MV-4-11 (cell line): ENCODE results near the gene HCN4.

Experiments
- DNase-seq: peaks from one replicate; lab custom pipeline; 2025; lab: John Stamatoyannopoulos, UW

Gene HCN4

GRCh38 chr15:73296609-73297353 lies 72.0 kb downstream of the HCN4 start:
- DNase-seq: no peak

- peak; percentile 90 for DNase-seq
These were observed 73.0 kb downstream of the HCN4 start for GRCh38 chr15:73295630-73296286.

DNA sequence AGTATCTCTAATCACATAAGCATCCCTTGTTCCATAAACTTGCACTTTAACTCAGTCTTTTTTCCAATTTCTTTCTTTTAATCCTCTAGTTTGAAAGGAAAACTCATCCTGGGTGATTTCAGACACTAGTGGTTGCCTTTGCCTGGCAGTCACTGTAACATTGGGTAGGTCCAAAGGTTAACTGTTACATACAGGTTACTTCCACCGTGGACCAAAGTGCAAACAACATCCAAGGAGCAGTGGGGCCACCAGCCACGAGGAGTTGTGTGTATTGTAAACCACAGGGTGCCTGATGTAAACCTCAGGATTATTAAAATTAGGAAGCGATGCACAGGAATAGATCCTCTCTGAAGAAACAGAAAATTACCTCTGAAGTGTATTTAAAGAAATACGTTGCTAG lies 75.0 kb downstream of the HCN4 start:
- peak; percentile 52 for DNase-seq

DNA sequence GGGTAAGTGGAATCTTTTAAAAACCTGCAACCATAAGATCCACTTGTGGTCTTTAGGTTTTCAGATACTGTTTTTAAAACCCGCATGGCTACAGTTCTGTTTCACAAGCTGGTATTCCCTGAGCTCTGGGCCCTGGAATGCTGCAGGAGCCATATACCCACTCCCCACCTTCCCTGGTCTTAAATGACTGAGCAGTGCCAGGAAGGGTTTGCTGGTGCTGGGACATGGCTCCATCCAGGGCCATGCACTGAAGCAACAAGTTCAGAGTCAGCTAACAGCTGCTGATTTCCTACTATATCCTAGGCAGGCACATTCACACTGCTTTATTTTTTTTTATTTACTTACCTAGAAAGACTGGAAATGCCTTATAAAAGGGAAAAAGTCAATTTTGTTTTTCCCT lies 77.3 kb downstream of the HCN4 start:
- no peak for DNase-seq

DNA sequence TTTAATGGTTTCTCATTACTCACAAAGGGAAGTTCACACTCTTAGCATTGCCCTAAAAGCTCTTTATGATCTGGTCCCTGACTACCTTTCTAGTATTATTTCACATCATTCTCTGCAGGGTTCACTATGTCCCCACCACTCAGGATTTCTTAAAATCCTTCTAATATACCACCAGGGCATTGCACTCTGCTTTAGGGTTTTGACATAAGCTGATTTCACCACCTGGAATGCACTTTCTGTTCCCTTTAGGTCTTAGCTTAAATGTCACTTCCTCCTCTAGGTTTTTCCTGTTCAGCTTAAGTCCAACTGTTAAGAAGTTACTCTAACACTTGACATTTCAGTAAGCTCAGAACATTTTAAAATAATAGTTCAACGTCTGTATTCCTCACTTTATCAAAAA lies 81.7 kb downstream of the HCN4 start:
- peak; percentile 99 for DNase-seq

DNA sequence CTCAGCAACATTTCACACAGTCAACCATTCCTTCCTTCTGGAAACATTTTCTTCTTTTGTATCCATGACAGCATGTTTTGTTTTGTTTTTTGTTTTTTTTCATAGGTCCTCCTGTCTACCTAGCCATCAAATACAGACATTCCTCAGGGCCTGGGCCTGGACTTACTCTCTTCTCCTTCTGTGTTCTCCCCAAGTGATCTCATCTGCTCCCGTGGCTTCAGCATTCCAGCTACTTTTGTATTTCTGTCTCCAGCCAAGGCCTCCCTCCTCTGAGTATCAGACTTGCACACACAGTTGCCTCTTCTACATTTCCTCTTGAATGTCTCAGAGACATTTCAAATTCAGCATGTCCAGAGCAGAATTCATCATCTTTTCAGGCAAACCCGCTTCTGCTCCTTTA lies 82.4 kb downstream of the HCN4 start:
- no peak for DNase-seq

GRCh38 chr15:73284090-73284716 lies 84.6 kb downstream of the HCN4 start:
- DNase-seq: peak; percentile 63

DNA sequence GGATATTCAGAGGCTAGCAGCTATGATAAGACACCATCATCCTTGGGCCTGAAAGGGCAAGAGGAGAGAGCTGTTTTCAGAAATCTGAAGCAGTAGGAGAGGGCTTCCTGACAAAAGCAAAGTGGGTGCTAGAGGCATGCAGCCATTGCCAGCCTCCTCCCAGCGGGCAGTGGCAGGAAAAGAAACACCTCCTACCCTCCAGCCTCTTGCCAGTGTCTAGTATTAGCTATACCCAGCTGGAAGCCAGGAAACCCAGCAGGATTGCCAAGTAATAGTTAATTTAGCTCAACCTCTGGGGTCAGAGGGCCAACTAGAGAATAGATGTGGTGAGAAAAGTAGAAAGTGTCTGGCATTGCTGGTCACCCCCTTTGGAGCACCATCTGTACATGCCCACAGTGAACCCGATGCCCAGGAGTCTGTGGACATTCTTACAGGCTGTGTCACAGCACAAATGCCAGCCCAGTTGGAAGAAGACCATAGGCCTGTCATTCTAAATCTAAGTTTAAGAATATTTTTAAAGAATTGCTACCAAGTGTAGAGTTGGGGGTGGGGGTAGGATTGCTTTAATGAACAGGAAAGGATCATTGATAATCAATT lies 85.3 kb downstream of the HCN4 start:
- no peak for DNase-seq

DNA sequence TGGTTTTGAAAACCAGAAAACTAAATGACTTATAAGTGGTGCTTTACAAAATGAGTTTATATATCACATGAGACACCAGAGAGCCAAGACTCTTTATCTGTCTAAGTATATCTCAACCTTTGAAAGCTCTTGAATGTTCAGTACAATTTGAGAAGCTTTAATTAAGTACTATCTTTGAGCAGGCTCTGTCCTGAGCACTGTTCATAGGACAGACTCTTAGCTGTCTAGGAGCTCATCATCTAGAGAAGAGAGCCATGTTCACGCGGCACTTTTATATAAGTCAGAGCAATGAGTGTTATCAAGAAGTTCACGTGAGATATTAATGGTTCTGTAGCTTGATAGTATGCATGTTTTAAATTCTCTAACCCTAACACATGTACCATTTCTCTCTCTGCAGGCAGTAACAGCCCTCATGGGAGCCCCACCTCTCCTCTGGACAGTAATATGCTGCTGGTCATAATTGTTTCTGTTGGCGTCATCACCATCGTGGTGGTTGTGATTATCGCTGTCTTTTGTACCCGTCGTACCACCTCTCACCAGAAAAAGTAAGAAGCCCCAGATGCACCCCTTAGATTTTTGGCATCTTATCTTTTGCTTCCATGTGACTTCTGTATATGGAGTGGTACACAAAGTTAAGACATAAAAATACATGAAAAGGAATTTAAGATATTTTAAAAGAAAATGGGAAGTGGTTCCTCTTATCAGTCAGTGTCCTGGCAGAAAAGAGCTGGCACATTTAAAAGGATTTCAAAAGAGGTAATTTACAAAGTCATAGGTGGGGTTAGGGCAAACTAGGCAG lies 86.0 kb downstream of the HCN4 start:
- DNase-seq: peak; percentile 5

DNA sequence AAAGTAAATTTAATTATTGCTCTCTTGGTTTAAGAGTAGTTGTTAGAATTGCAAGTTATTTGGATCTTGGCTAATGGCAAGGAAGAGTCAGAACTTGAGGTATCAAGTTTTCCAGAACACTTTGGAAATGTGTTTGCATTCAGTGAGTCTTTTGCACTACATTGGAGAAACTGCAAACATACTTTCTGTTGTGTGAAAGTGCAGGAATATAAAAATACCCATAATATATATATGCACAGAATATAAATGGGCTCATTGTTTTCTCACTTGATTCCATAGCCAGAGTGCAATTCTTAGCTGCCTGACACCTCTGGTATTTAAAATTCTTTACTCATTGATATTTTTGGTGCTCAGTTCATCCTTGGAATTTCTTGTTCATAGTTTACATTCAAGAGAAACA lies 92.9 kb downstream of the HCN4 start:
- DNase-seq: no peak

GRCh38 chr15:73273181-73274002 lies 95.4 kb downstream of the HCN4 start:
- DNase-seq: peak; percentile 53

DNA sequence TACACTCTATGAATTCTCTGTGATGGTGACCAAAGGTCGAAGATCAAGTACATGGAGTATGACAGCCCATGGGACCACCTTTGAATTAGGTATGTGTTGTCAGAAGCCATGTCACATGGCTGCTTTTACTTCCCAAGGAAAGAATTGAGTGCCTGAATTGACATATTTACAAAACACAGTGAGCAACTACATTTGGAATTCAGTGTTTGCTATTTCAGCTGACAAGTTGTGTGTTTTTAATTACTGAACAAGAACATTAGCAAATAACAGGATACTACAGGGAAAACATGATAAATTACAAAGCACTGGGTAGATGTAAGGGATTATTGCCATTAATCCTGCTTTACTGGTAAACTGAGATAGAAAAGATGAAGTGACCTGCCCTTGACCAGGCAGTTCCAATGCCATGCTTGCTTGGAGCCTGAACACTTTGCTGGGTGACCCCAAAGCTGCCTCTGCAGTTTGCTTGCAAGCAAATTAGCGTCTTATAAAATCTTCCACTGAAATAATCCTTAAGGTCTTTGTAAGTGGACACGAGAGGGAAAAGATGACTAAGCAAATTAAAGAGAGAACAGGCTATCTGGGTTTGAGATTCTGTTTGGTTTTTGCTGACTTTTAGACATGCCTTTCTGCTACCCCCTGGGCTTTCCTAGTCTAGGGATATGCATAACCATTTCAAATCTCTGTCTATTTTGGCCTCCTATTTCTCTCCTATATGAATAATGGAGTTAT lies 98.2 kb downstream of the HCN4 start:
- DNase-seq: no peak
